Thymus (tissue), 11 donors: ENCODE data around the gene NKTR. TPM values are rescaled to one million over a fixed set of nuclear protein-coding genes. Genes with fewer than 3 reads are reported as not detected.

Experiments
- DNase-seq, 9 donors: peaks; one replicate each; pipeline ENCODE4 v3.0.0-alpha.2; 2013; ENCODE audit warnings: low spot score in 9 of 9, low read depth in 6 of 9, missing footprints in 1 of 9
- H3K27ac ChIP-seq, 2 donors: one replicate each; pipeline ENCODE4 v1.5.1; 2013; ENCODE audit warnings: control low read depth in 1 of 2, low read depth in 1 of 2, low read length in 1 of 2, mild to moderate bottlenecking in 1 of 2, moderate library complexity in 1 of 2
- H3K27me3 ChIP-seq, 2 donors: one replicate each; pipeline ENCODE4 v1.5.1; 2013; ENCODE audit warnings: low read length in 1 of 2; ENCODE audit not compliant: control insufficient read depth in 2 of 2, insufficient read depth in 1 of 2
- H3K36me3 ChIP-seq, 2 donors: one replicate each; pipeline ENCODE4 v1.5.1; 2013; ENCODE audit warnings: low read length in 1 of 2, mild to moderate bottlenecking in 1 of 2, moderate library complexity in 1 of 2; ENCODE audit not compliant: control insufficient read depth in 2 of 2, insufficient read depth in 2 of 2
- H3K4me1 ChIP-seq, 2 donors: one replicate each; pipeline ENCODE4 v1.5.1; 2013; ENCODE audit warnings: low read length in 2 of 2; ENCODE audit not compliant: control insufficient read depth in 2 of 2, insufficient read depth in 2 of 2
- H3K4me3 ChIP-seq, 2 donors: one replicate each; pipeline ENCODE4 v1.5.1; 2013; ENCODE audit warnings: low read length in 2 of 2, control low read depth in 1 of 2, mild to moderate bottlenecking in 1 of 2
- H3K9me3 ChIP-seq, 2 donors: one replicate each; pipeline ENCODE4 v1.5.1; 2013; ENCODE audit warnings: low read length in 1 of 2, mild to moderate bottlenecking in 1 of 2; ENCODE audit not compliant: control insufficient read depth in 2 of 2, insufficient read depth in 1 of 2
- WGBS: extraction: QIAGEN DNeasy Blood & Tissue Kit; methylation state at CpG from one replicate; pipeline ENCODE4 v1.1.7; 2013; 5-methylcytosine and 5-hydroxymethylcytosine counted together
- polyA plus RNA-seq: library from polyadenylated mRNA; stranded (reverse); fragments of 200-250 nt; gene quantifications from one replicate; pipeline ENCODE4 v1.2.3, GENCODE V29; 2013
- total RNA-seq: library from RNA; stranded (reverse); fragments of 120-200 nt; gene quantifications from one replicate; pipeline ENCODE4 v1.2.4, GENCODE V29; 2013
- donor health status: healthy.

Gene NKTR
- total and polyA plus RNA-seq, 2 donors: 32.1 to 52.9 TPM

GRCh38 chr3:42675909-42676308 is 75.4 kb downstream of the NKTR start:
- Histone ChIP-seq H3K27me3 (no peaks in the 10 kb centered on the region), H3K27ac (no peak overlapping the region), H3K9me3 (no peaks in the 10 kb centered on the region), H3K36me3 (no peaks in the 10 kb centered on the region), H3K4me3 (no peak overlapping the region), H3K4me1 (no peaks in the 10 kb centered on the region)
- DNase-seq: no peak
- 88% methylated on average over 2 of the region's 2 CpGs for WGBS

- Histone ChIP-seq H3K27me3 (peaks cover 0 to 5% of the 10 kb centered on the region in 2 donors), H3K27ac (no peak overlapping the region), H3K4me1 (no peaks in the 10 kb centered on the region), H3K36me3 (no peaks in the 10 kb centered on the region), H3K9me3 (no peaks in the 10 kb centered on the region), H3K4me3 (no peak overlapping the region)
- no peak for DNase-seq
- WGBS: 91% methylated on average over 2 of the region's 2 CpGs
Observed at GRCh38 chr3:42678447-42678846, 78.0 kb downstream of the NKTR start.

- WGBS: 95% methylated on average over 1 of the region's 1 CpG
- H3K9me3 ChIP-seq: no peaks in the 10 kb centered on the region
- H3K27me3 ChIP-seq: peaks cover under 1 to 11% of the 10 kb centered on the region in 2 donors
- H3K36me3 ChIP-seq: no peaks in the 10 kb centered on the region
- H3K27ac ChIP-seq: no peak overlapping the region
- H3K4me3 ChIP-seq: no peak overlapping the region
- no peaks in the 10 kb centered on the region for H3K4me1 ChIP-seq
- DNase-seq: no peak
Observed at GRCh38 chr3:42680271-42680670, 79.8 kb downstream of the NKTR start.

- 90% methylated on average over 4 of the region's 4 CpGs for WGBS
- peaks cover 4 to 17% of the 10 kb centered on the region in 2 donors for H3K27me3 ChIP-seq
- no peaks in the 10 kb centered on the region for H3K4me1 ChIP-seq
- H3K36me3 ChIP-seq: no peaks in the 10 kb centered on the region
- H3K27ac ChIP-seq: no peak overlapping the region
- no peak overlapping the region for H3K4me3 ChIP-seq
- DNase-seq: no peak
- H3K9me3 ChIP-seq: no peaks in the 10 kb centered on the region
Observed at GRCh38 chr3:42680806-42681205, 80.3 kb downstream of the NKTR start.

GRCh38 chr3:42681361-42682038 is 81.0 kb downstream of the NKTR start:
- Histone ChIP-seq H3K27ac (no peak overlapping the region), H3K36me3 (no peaks in the 10 kb centered on the region), H3K4me3 (no peak overlapping the region), H3K9me3 (no peaks in the 10 kb centered on the region), H3K27me3 (peaks cover 8 to 24% of the 10 kb centered on the region in 2 donors), H3K4me1 (no peaks in the 10 kb centered on the region)
- DNase-seq: no peak
- WGBS: 91% methylated on average over 10 of the region's 10 CpGs

- H3K4me3 ChIP-seq: no peak overlapping the region
- DNase-seq: no peak
- H3K9me3 ChIP-seq: no peaks in the 10 kb centered on the region
- H3K4me1 ChIP-seq: no peaks in the 10 kb centered on the region
- peaks cover 10 to 32% of the 10 kb centered on the region in 2 donors for H3K27me3 ChIP-seq
- WGBS: 83% methylated on average over 12 of the region's 12 CpGs
- no peaks in the 10 kb centered on the region for H3K36me3 ChIP-seq
- H3K27ac ChIP-seq: no peak overlapping the region
Observed at GRCh38 chr3:42682301-42683070, 82.0 kb downstream of the NKTR start.

- H3K9me3 ChIP-seq: no peaks in the 10 kb centered on the region
- no peak for DNase-seq
- no peaks in the 10 kb centered on the region for H3K4me1 ChIP-seq
- 84% methylated on average over 10 of the region's 10 CpGs for WGBS
- H3K27me3 ChIP-seq: peaks cover 10 to 35% of the 10 kb centered on the region in 2 donors
- H3K4me3 ChIP-seq: no peak overlapping the region
- no peak overlapping the region for H3K27ac ChIP-seq
- no peaks in the 10 kb centered on the region for H3K36me3 ChIP-seq
Observed at GRCh38 chr3:42683875-42684598, 83.6 kb downstream of the NKTR start.

- WGBS: 91% methylated on average over 7 of the region's 7 CpGs
- no peak overlapping the region for H3K27ac ChIP-seq
Observed at GRCh38 chr3:42684632-42685362, 84.3 kb downstream of the NKTR start.

More at GRCh38 chr3:42684632-42685362, 84.3 kb downstream of the NKTR start:
- Histone ChIP-seq H3K27me3 (peaks cover 10 to 38% of the 10 kb centered on the region in 2 donors), H3K4me1 (no peaks in the 10 kb centered on the region), H3K36me3 (no peaks in the 10 kb centered on the region), H3K9me3 (no peaks in the 10 kb centered on the region), H3K4me3 (no peak overlapping the region)
- DNase-seq: no peak
